C4-2B (cell line): ENCODE measurements around the gene KRT222.

ENCODE experiments used
- CTCF ChIP-seq: fragments of 450-650 bp; conservative IDR thresholded peaks from 2 replicates; pipeline ENCODE4 v1.5.1; 2017; ENCODE audit warnings: mild to moderate bottlenecking
- ZFX ChIP-seq: fragments of 450-650 bp; IDR thresholded peaks from 2 replicates; pipeline ENCODE4 v1.6.1; 2017

DNA sequence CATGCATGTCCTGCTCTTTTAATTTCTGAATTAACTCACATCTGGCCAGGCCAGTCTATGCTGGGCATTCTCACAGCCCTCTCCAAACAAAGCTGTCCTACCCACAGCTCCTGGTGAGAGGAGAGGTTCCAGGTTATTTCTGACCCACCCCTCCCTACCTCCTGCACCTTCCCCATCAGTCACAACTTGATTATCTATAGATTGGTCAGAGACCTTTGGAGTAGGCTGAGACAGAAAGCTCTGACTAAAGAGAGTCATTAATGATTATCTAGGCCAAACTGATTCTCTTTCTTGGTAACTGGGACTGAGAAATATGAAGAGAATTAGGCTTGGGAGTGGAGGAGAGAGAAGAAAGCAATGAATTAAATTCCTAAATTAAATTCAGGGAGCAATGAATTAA, 1.4 kb upstream of the KRT222 start:
- TF ChIP-seq CTCF, result no peak
- no peak for TF ChIP-seq ZFX
